GM18867 (cell line): ENCODE results near the gene AKR1B15.
"Not testable (repeated sequence)": the region's sequence is repeated elsewhere in the genome, so short reads cannot be mapped to it uniquely, and the experiment has no call there.

Experiments
- ATAC-seq: cut with Tn5 transposase; IDR thresholded peaks from one replicate; pipeline ENCODE4 v1.9.1; 2021; ENCODE audit warnings: mild to moderate bottlenecking, moderate library complexity; ENCODE audit not compliant: unreplicated experiment

Gene AKR1B15

GRCh38 chr7:134558370-134558769 lies 9.5 kb downstream of the AKR1B15 start:
- no peak for ATAC-seq

- not testable (repeated sequence) for ATAC-seq
Measured at GRCh38 chr7:134561616-134562015, 12.7 kb downstream of the AKR1B15 start.

- ATAC-seq = no peak
Measured at GRCh38 chr7:134562136-134562535, 13.2 kb downstream of the AKR1B15 start.

DNA sequence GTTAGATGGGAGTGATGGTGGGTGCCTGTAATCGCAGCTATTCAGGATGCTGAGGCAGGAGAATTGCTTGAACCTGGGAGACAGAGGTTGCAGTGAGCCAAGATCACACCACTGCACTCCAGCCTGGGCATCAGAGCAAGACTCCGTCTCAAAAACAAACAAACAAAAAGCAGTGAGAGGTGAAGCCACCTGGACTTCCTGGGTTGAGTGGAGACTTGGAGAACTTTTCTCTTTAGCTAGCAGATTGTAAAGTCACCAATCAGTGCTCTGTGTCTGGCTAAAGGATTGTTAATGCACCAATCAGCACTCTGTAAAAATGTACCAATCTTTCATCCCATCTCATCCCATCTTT lies 14.5 kb downstream of the AKR1B15 start:
- ATAC-seq = not testable (repeated sequence)

DNA sequence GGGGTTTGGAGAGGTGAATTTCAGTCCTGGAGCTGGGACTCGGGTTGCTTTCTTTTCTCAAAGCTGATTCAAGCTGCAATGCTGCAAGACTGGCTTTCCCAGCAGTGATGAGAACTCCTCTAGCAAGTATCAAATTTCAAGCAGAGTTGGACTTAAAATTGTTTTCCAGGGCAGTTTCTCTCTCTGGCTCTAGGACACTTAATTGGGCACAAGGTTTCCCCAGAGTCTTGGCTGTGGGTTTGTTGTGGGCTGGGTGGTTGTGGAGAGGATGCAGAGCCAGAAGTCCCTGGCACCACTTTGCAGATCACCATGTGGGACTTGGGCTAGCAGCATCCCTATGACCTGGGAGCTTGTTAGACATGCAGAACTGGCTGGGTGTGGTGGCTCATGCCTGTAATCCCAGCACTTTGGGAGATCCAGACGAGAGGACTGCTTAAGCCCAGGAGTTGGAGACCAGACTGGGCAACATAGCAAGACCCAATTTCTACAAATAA lies 16.8 kb downstream of the AKR1B15 start:
- no peak for ATAC-seq

- ATAC-seq = no peak
Measured at GRCh38 chr7:134567368-134567767, 18.5 kb downstream of the AKR1B15 start.

GRCh38 chr7:134569962-134570361 lies 21.1 kb downstream of the AKR1B15 start:
- ATAC-seq = not testable (repeated sequence)

DNA sequence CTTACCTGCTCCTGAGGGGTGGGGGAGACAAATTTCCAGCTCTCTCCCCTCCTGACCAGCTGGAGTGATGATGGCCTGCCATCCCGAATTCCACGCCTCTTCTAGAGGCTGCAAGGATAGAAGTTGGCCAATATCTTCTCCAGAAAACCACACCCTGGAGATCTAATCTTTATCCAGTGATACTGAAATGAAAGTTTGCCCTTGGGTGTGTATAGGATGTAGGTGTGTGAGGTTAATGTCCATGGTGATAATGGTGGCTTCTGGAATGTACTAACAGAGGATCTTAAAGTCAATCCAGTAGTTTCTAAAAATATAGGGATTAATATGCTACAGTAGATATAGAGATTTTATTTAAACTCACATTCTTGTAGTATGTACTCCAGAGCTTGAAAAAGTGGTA lies 22.2 kb downstream of the AKR1B15 start:
- no peak for ATAC-seq

- ATAC-seq = no peak
Measured at GRCh38 chr7:134571746-134572461, 23.0 kb downstream of the AKR1B15 start.

DNA sequence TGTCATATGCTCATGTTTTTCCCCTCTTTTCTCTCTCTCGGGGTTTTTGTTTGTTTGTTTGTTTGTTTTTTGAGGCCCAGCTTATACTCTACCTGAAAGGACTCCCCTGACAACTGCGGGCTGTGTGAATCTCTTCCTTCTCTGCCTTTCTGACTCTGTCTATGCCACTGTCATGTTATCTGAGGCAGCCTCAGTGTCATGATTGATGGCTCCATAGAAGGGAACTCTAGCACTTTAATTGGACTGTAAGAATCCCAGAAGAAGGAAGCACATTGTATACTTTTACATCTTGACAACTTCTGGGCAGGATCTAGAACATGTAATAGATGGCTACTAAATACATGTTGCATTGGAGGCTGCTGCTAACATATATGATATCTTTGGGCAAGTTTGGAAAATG lies 25.4 kb downstream of the AKR1B15 start:
- no peak for ATAC-seq

DNA sequence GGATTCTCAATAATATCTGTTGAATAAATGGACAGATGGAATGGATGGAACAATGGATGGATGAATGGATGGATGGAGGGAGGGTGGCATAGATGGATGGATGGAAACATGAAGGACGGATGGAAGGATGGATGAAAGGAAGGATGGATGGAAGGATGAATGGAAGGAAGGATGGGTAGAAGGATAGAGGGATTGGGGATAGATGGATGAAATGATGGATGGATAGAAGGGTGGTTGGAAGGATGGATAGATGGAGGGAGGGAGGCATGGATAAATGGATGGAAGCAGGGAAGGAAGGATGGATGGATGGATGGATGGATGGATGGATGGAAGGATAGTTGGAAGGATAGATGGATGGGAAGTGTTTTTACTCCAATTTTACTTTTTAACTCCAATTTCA lies 35.4 kb downstream of the AKR1B15 start:
- ATAC-seq = no peak

- ATAC-seq = no peak
Measured at GRCh38 chr7:134585897-134586296, 37.0 kb downstream of the AKR1B15 start.

GRCh38 chr7:134587750-134588149 lies 38.8 kb downstream of the AKR1B15 start:
- ATAC-seq = no peak

DNA sequence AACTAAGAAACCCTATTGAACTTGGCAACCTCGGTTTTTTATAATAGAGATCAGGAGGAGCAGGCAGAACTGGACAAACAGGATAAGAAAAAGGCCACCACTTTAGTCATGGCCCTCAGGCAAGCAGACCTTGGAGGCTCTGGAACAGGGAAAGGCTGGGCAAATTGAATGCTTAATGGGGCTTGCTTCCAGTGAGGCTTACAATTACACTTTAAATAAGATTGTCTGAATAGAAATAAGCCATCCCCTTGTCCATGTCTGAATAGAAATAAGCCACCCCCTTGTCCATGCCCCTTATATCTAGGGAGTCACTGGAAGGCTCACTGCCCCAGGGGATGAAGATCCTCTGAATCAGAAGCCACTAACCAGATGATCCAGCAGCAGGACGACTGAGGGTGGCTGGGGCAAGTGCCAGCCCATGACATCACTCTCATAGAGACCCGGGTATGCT lies 40.6 kb downstream of the AKR1B15 start:
- no peak for ATAC-seq

DNA sequence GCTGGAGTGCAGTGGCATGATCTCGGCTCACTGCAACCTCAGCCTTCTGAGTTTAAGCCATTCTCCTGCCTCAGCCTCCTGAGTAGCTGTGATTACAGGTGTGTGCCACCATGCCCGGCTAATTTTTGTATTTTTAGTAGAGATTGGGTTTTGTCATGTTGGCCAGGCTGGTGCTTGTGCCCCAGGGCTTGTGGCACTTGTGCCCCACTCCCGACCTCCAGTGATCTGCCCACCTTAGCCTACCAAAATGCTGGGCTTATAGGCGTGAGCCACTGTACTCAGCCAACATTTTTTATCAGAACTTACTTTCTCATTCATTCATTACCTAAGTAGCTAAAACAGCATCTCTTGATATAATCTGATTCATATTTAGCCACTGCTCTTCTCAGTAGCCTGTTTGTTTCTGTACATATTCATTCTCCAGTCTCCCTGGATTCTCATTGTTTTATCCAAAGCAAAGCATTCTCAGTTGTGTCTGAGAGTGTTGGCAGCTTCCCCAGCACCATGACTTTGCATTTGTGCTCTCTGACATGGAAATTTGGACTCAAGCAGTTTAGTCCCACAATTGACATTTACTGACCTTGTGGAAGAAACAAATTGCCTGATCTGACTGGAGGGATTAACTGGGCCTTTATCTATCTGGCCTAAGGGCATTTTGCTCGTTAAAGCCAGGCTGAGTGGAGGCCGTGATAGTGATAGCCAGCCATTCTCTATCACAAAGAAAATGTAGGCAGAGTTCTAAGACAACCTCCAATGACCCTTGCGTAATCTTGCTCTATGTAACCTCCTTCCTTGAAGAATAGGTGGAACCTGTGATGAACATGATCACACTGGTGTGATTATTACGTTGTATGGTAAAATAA lies 44.9 kb downstream of the AKR1B15 start:
- ATAC-seq = no peak

- ATAC-seq = no peak
Measured at GRCh38 chr7:134594877-134595276, 46.0 kb downstream of the AKR1B15 start.

DNA sequence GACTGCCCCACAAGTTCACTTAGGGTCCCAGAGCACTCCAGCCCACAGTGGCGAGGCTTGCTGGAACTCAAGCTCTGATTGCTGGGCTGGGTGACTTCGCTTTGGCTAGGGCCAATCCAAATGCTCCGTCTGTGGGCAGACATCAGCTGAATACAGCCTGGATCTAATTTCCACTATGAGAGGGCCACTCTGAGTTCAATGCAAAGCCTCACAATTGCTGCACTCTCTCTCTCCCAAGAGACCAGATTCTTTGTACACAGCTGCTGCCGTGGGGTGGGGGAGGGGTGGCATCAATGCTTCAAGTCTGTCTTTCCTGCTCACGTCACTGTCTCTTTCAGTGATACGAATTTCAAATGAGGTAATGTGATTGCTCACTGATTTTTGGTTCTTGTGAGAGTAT lies 50.5 kb downstream of the AKR1B15 start:
- ATAC-seq = no peak

DNA sequence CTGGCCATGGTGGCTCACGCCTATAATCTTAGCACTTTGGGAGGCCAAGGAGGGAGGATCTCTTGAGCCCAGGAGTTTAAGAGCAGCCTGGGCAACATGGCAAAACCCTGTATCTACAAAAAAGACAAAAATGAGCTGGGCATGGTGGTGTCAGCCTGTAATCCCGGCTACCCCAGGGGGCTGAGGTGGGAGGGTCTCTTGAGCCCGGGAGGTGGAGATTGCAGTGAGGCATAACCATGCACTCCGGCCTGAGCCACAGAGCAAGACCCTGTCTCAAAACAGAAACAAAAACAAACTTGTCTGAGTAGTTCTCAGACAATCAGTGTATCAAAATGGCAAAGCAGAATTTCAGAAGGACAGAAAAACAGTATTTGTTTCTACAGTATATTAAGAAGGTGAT lies 52.5 kb downstream of the AKR1B15 start:
- no peak for ATAC-seq

DNA sequence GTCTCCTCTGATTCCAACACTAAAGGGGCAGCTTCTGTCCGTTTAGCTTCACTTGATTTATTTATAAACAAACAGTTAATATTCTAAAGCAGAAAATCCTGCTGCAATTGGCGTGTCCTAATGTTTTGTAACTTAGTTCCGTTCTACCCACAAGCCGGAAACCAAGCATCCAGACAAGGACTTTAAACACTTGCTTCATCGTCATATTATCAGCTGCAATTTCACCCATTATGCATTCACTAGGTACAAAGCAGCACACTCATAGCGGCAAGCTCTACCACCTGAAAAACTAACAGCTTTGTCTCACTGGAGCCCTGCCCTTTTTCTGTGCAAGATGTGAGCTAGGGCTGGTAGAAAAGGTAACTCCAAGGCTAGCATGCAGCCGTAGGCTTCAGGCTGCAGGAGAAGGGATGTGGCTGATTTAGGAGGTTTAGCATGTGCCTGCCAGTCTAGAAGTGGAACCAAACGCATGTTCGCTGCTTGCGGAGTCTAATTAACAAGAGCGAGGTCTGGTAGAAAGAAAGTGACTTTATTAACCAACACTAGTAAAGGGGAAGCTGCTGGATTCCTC lies 54.1 kb downstream of the AKR1B15 start:
- ATAC-seq = no peak

GRCh38 chr7:134605978-134606923 lies 57.3 kb downstream of the AKR1B15 start:
- peak; percentile 91 for ATAC-seq
